GM18519 (cell line): ENCODE results near the gene FAM117A.

ENCODE experiments used
- ATAC-seq: cut with Tn5 transposase; IDR thresholded peaks from one replicate; pipeline ENCODE4 v1.9.1; 2021; ENCODE audit warnings: mild to moderate bottlenecking, moderate library complexity; ENCODE audit not compliant: unreplicated experiment, low FRiP score

Gene FAM117A

GRCh38 chr17:49715216-49715615 is 48.7 kb downstream of the FAM117A start:
- no peak for ATAC-seq

- no peak for ATAC-seq
These were observed 55.3 kb downstream of the FAM117A start for GRCh38 chr17:49708515-49709183.

- peak; percentile 78 for ATAC-seq
These were observed 56.1 kb downstream of the FAM117A start, which contains the start of gene SLC35B1 for GRCh38 chr17:49707608-49708514. TSS of gene SLC35B1 (minus strand) at chr17:49707964. CDS start at chr17:49707833, 131 bp downstream.

GRCh38 chr17:49707246-49707607 is 56.7 kb downstream of the FAM117A start:
- ATAC-seq: no peak

- no peak for ATAC-seq
These were observed 58.7 kb downstream of the FAM117A start for GRCh38 chr17:49705254-49705653.

GRCh38 chr17:49703557-49704277 is 60.2 kb downstream of the FAM117A start:
- no peak for ATAC-seq

GRCh38 chr17:49700960-49701359 is 63.0 kb downstream of the FAM117A start:
- no peak for ATAC-seq

- no peak for ATAC-seq
These were observed 63.9 kb downstream of the FAM117A start for GRCh38 chr17:49699966-49700575.

- no peak for ATAC-seq
These were observed 65.9 kb downstream of the FAM117A start for GRCh38 chr17:49698005-49698404.

- no peak for ATAC-seq
These were observed 67.6 kb downstream of the FAM117A start for GRCh38 chr17:49696233-49696761.

GRCh38 chr17:49695698-49696232 is 68.2 kb downstream of the FAM117A start:
- ATAC-seq: no peak

- ATAC-seq: no peak
These were observed 68.9 kb downstream of the FAM117A start for GRCh38 chr17:49694847-49695697.

GRCh38 chr17:49692751-49693150 is 71.2 kb downstream of the FAM117A start:
- no peak for ATAC-seq

GRCh38 chr17:49691677-49692191 is 72.2 kb downstream of the FAM117A start:
- ATAC-seq: no peak

GRCh38 chr17:49691086-49691676 is 72.8 kb downstream of the FAM117A start:
- ATAC-seq: no peak

GRCh38 chr17:49690256-49690655 is 73.7 kb downstream of the FAM117A start:
- ATAC-seq: no peak

- no peak for ATAC-seq
These were observed 75.1 kb downstream of the FAM117A start for GRCh38 chr17:49688848-49689247.

- ATAC-seq: no peak
These were observed 75.9 kb downstream of the FAM117A start for GRCh38 chr17:49687878-49688491.
